ENCODE measurements around the gene GPBAR1. TPM values are rescaled to one million over a fixed set of nuclear protein-coding genes. Genes with fewer than 3 reads are reported as not detected.

The GPBAR1 gene
- total RNA-seq, 1 experiment from 2014 or later: 0.29 TPM

- Histone ChIP-seq H3K4me1 (peaks cover 20% of the 10 kb centered on the region), H3K27me3 (replicated peaks; ENCODE audit: control insufficient read depth, insufficient read depth, low read length) (no peaks in the 10 kb centered on the region), H3K9me3 (no peaks in the 10 kb centered on the region), H3K4me3 (ENCODE audit: low read depth, low read length) (no peak overlapping the region), H3K36me3 (ENCODE audit: control insufficient read depth, insufficient read depth, low read length) (peaks cover 6% of the 10 kb centered on the region; the same call in 1 of the 2 replicates)
- ChIA-PET POLR2A (no interaction called here), CTCF (interaction anchor here (0.6 kb wide), 1 partner anchor 48 kb away, joined by 4 read pairs; no protein-coding TSS in a partner anchor)
- intact Hi-C loops (cut with micrococcal nuclease; ENCODE audit: unreplicated experiment): no loop called here
- no peak overlapping the region for H3K4me3 Mint-ChIP-seq (ENCODE audit: unreplicated experiment)
- BruUV-seq (replicated peaks): no TSS peak
- H3K27me3 Mint-ChIP-seq (ENCODE audit: insufficient read depth, unreplicated experiment): no peaks in the 10 kb centered on the region
- H3K4me1 Mint-ChIP-seq (ENCODE audit: low read depth, unreplicated experiment): peaks cover 5% of the 10 kb centered on the region
- H3K9me3 Mint-ChIP-seq (ENCODE audit: unreplicated experiment): no peaks in the 10 kb centered on the region
- no peak for TF ChIP-seq CTCF (IDR thresholded peaks at IDR 0.05; ENCODE audit: insufficient read depth in 1 of 2, low read depth in 1 of 2, low read length in 1 of 2, severe bottlenecking in 1 of 2, unreplicated experiment in 1 of 2)
- peak overlapping the region; percentile 55 for H3K27ac Mint-ChIP-seq (ENCODE audit: unreplicated experiment)
- H3K36me3 Mint-ChIP-seq (ENCODE audit: insufficient read depth, unreplicated experiment): peaks cover 55% of the 10 kb centered on the region
- DNase-seq: no peak
Observed at GRCh38 chr2:218264773-218265561, 4.2 kb downstream of the GPBAR1 start.

- Histone ChIP-seq H3K4me1 (peaks cover 20% of the 10 kb centered on the region), H3K9me3 (no peaks in the 10 kb centered on the region), H3K27me3 (replicated peaks; ENCODE audit: control insufficient read depth, insufficient read depth, low read length) (no peaks in the 10 kb centered on the region), H3K36me3 (ENCODE audit: control insufficient read depth, insufficient read depth, low read length) (peaks cover 6% of the 10 kb centered on the region; the same call in 1 of the 2 replicates), H3K4me3 (ENCODE audit: low read depth, low read length) (no peak overlapping the region)
- H3K9me3 Mint-ChIP-seq (ENCODE audit: unreplicated experiment): no peaks in the 10 kb centered on the region
- peaks cover 55% of the 10 kb centered on the region for H3K36me3 Mint-ChIP-seq (ENCODE audit: insufficient read depth, unreplicated experiment)
- H3K27me3 Mint-ChIP-seq (ENCODE audit: insufficient read depth, unreplicated experiment): no peaks in the 10 kb centered on the region
- no peak overlapping the region for H3K4me3 Mint-ChIP-seq (ENCODE audit: unreplicated experiment)
- POLR2A ChIA-PET: no interaction called here
- H3K27ac Mint-ChIP-seq (ENCODE audit: unreplicated experiment): peak overlapping the region; percentile 55
- CTCF ChIA-PET: interaction anchor here (0.6 kb wide), 1 partner anchor 47 kb away, joined by 4 read pairs; no protein-coding TSS in a partner anchor
- intact Hi-C loops (cut with micrococcal nuclease; ENCODE audit: unreplicated experiment): no loop called here
- DNase-seq: no peak
- H3K4me1 Mint-ChIP-seq (ENCODE audit: low read depth, unreplicated experiment): peaks cover 5% of the 10 kb centered on the region
- TF ChIP-seq CTCF (IDR thresholded peaks at IDR 0.05; ENCODE audit: insufficient read depth in 1 of 2, low read depth in 1 of 2, low read length in 1 of 2, severe bottlenecking in 1 of 2, unreplicated experiment in 1 of 2): no peak
- BruUV-seq (replicated peaks): no TSS peak
Observed at GRCh38 chr2:218265626-218266025, 4.8 kb downstream of the GPBAR1 start.

GRCh38 chr2:218266316-218266979 is 5.6 kb downstream of the GPBAR1 start:
- Mint-ChIP-seq H3K9me3 (ENCODE audit: unreplicated experiment) (no peaks in the 10 kb centered on the region), H3K36me3 (ENCODE audit: insufficient read depth, unreplicated experiment) (peaks cover 62% of the 10 kb centered on the region), H3K4me3 (ENCODE audit: unreplicated experiment) (no peak overlapping the region), H3K27me3 (ENCODE audit: insufficient read depth, unreplicated experiment) (no peaks in the 10 kb centered on the region), H3K27ac (ENCODE audit: unreplicated experiment) (peak overlapping the region; percentile 55), H3K4me1 (ENCODE audit: low read depth, unreplicated experiment) (no peaks in the 10 kb centered on the region)
- Histone ChIP-seq H3K9me3 (no peaks in the 10 kb centered on the region), H3K36me3 (ENCODE audit: control insufficient read depth, insufficient read depth, low read length) (peaks cover 6% of the 10 kb centered on the region; the same call in 1 of the 2 replicates), H3K4me1 (peaks cover 20% of the 10 kb centered on the region), H3K27me3 (replicated peaks; ENCODE audit: control insufficient read depth, insufficient read depth, low read length) (no peaks in the 10 kb centered on the region), H3K4me3 (ENCODE audit: low read depth, low read length) (no peak overlapping the region)
- BruUV-seq (replicated peaks): no TSS peak
- intact Hi-C loops (cut with micrococcal nuclease; ENCODE audit: unreplicated experiment): no loop called here
- CTCF ChIA-PET: no interaction called here
- POLR2A ChIA-PET: no interaction called here
- DNase-seq: no peak
- no peak for TF ChIP-seq CTCF (IDR thresholded peaks at IDR 0.05; ENCODE audit: insufficient read depth in 1 of 2, low read depth in 1 of 2, low read length in 1 of 2, severe bottlenecking in 1 of 2, unreplicated experiment in 1 of 2)
